AG04450 (cell line): ENCODE measurements around the gene SLC66A2. TPM values are rescaled to one million over a fixed set of nuclear protein-coding genes. Genes with fewer than 3 reads are reported as not detected.

Source experiments
- CTCF ChIA-PET: fragments of 300-600, 350-600 bp; formaldehyde crosslinking; extraction: SDS; loops from one replicate; lab custom pipeline; 2022; ENCODE audit warnings: antibody characterized with exemption, inconsistent platforms; lab: Charles Lee
- POLR2A ChIA-PET: fragments of 350-600 bp; formaldehyde crosslinking; extraction: SDS; loops from one replicate; lab custom pipeline; 2021; ENCODE audit warnings: antibody characterized with exemption, inconsistent platforms; lab: Yijun Ruan, JAX
- DNase-seq: peaks from one replicate; pipeline ENCODE4 v3.0.0-alpha.2; 2011; ENCODE audit warnings: low read depth, low spot score
- H3K27ac ChIP-seq: one replicate; pipeline ENCODE4 v1.5.1; 2012; ENCODE audit warnings: low read depth, low read length, control low read depth
- H3K27me3 ChIP-seq: one replicate; pipeline ENCODE4 v1.6.0; 2012; ENCODE audit warnings: low read length; ENCODE audit not compliant: control insufficient read depth, insufficient read depth
- H3K4me3 ChIP-seq: 2 replicates; pipeline ENCODE4 v1.5.1; 2011; ENCODE audit warnings: mild to moderate bottlenecking, low read depth, low read length, control low read depth
- H3K9me3 ChIP-seq: 2 replicates; pipeline ENCODE4 v1.5.1; 2012; ENCODE audit warnings: low read length; ENCODE audit not compliant: control insufficient read depth, insufficient read depth
- polyA plus RNA-seq: library from polyadenylated mRNA; depleted of rRNA; stranded (reverse); fragments of >200 nt; gene quantifications from 2 replicates; pipeline ENCODE4 v1.2.3, GENCODE V29; 2011
- TF ChIP-seq, protein P1 (sequence below): IDR thresholded peaks from 2 replicates; pipeline ENCODE4 v1.5.1; 2011; ENCODE audit warnings: low read depth, low read length, control low read depth, inconsistent platforms

The SLC66A2 gene
- polyA plus RNA-seq, 1 experiment: 13.9 TPM

GRCh38 chr18:79944126-79944731 lies 7.2 kb downstream of the SLC66A2 start:
- CTCF ChIA-PET: no interaction called here

DNA sequence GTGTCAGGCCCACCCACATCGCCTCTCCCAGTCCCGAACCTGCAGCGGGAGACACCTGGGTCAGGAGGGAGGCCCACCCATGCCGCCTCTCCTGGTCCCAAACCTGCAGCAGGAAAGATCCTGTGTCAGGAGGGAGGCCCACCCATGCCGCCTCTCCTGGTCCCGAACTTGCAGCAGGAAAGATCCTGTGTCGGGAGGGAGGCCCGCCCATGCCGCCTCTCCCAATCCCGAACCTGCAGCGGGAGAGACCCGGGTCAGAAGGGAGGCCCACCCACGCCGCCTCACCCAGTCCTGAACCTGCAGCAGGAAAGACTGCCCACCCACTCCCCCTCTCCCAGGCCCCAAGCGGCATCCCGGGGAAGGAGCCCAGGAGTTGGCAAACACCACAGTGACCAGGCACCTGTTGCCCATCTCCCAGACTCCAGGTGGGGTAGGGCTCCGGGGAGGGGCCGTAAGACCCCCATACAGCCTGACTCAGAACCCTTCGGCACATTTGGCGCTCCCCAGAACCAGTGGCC lies 7.8 kb downstream of the SLC66A2 start:
- Histone ChIP-seq H3K27ac (no peak overlapping the region), H3K4me3 (no peak overlapping the region), H3K9me3 (no peaks in the 10 kb centered on the region; the same call in 1 of the 2 replicates), H3K27me3 (no peaks in the 10 kb centered on the region)
- TF ChIP-seq, protein P1, sequence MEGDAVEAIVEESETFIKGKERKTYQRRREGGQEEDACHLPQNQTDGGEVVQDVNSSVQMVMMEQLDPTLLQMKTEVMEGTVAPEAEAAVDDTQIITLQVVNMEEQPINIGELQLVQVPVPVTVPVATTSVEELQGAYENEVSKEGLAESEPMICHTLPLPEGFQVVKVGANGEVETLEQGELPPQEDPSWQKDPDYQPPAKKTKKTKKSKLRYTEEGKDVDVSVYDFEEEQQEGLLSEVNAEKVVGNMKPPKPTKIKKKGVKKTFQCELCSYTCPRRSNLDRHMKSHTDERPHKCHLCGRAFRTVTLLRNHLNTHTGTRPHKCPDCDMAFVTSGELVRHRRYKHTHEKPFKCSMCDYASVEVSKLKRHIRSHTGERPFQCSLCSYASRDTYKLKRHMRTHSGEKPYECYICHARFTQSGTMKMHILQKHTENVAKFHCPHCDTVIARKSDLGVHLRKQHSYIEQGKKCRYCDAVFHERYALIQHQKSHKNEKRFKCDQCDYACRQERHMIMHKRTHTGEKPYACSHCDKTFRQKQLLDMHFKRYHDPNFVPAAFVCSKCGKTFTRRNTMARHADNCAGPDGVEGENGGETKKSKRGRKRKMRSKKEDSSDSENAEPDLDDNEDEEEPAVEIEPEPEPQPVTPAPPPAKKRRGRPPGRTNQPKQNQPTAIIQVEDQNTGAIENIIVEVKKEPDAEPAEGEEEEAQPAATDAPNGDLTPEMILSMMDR: no peak
- POLR2A ChIA-PET: no interaction called here
- DNase-seq: no peak
- CTCF ChIA-PET: no interaction called here

More at GRCh38 chr18:79944126-79944731, 7.2 kb downstream of the SLC66A2 start:
- Histone ChIP-seq H3K27me3 (no peaks in the 10 kb centered on the region), H3K4me3 (no peak overlapping the region), H3K27ac (no peak overlapping the region), H3K9me3 (no peaks in the 10 kb centered on the region; the same call in 1 of the 2 replicates)
- POLR2A ChIA-PET: no interaction called here
- TF ChIP-seq, protein P1: no peak
- no peak for DNase-seq

- Histone ChIP-seq H3K4me3 (no peak overlapping the region), H3K9me3 (peaks cover 3% of the 10 kb centered on the region; the same call in 1 of the 2 replicates), H3K27ac (no peak overlapping the region), H3K27me3 (no peaks in the 10 kb centered on the region)
- ChIA-PET CTCF (no interaction called here), POLR2A (no interaction called here)
- TF ChIP-seq, protein P1: no peak
- DNase-seq: no peak
These were observed 8.5 kb downstream of the SLC66A2 start for GRCh38 chr18:79942786-79943607.

DNA sequence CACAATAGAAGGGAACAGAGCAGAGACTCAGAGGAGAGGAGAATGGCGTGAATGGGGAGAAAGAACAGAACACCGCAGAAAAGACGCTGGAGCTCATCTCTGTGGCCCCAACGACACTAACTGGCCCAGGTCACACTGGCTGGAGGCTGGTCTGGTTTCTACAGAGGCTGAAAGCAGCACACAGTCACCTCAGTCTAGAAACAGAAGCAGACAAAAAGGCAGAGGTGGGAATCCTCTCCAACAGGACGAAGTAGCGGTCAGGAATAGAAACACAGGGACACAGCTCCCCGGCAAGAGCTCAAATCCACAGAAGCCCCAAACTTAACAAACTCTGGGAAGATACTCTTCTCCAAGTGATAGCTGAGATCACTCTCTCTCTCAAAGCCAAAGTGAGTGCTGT lies 9.2 kb downstream of the SLC66A2 start:
- peaks cover 10% of the 10 kb centered on the region for H3K9me3 ChIP-seq
- ChIA-PET CTCF (no interaction called here), POLR2A (no interaction called here)
- no peak overlapping the region for H3K27ac ChIP-seq
- TF ChIP-seq, protein P1: no peak
- no peak overlapping the region for H3K4me3 ChIP-seq
- no peak for DNase-seq
- H3K27me3 ChIP-seq: no peaks in the 10 kb centered on the region

DNA sequence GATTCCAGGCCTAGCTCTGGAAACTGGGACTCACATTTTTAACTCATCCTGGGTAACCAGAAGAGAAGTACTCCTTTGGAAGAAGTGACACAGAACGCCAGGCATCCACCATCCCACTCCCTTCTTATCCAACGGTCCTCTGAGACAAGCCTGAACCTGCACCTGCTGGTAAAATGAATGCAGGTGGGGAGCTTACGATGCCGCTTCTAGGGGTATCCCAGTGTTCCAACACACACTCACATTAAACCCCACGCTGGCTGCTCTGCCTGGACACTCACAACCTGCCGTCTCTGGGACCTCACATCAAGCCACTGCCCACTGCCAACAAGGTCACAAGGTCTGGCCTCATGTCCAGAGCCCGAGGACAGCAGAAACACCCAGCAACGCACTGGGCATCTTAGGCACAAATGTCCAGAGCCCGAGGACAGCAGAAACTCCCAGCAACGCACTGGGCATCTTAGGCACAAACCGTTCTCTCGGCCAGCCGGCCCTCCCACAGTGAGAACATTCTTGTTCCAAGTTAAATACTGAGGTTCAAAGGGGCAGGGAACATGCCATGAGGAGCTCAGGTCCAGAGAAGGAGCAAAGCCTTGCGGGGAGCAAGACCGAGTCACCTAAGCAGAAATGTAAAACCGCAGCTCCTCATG lies 9.9 kb downstream of the SLC66A2 start:
- Histone ChIP-seq H3K9me3 (peaks cover 15% of the 10 kb centered on the region), H3K27me3 (no peaks in the 10 kb centered on the region), H3K4me3 (no peak overlapping the region), H3K27ac (no peak overlapping the region)
- POLR2A ChIA-PET: no interaction called here
- TF ChIP-seq, protein P1: no peak
- CTCF ChIA-PET: no interaction called here
- no peak for DNase-seq
